ENCODE data around the gene IER5.
"Not testable (repeated sequence)": the region's sequence is repeated elsewhere in the genome, so short reads cannot be mapped to it uniquely, and the experiment has no call there.

The IER5 gene

DNA sequence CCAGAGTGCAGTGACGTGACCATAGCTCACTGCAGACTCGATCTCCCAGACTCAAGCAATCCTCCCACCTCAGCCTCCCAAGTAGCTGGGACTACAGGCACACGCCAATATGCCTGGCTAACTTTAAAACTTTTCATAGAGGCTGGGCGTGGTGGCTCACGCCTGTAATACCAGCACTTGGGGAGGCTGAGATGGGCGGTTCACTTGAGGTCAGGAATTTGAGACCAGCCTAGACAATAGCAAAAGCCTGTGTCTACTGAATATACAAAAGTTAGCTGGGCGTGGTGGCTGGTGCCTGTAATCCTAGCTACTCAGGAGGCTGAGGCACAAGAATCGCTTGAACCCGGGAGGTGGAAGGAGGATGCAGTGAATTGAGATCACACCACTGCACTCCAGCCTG lies 27.5 kb downstream of the IER5 start:
- DNase-seq = not testable (repeated sequence)

DNA sequence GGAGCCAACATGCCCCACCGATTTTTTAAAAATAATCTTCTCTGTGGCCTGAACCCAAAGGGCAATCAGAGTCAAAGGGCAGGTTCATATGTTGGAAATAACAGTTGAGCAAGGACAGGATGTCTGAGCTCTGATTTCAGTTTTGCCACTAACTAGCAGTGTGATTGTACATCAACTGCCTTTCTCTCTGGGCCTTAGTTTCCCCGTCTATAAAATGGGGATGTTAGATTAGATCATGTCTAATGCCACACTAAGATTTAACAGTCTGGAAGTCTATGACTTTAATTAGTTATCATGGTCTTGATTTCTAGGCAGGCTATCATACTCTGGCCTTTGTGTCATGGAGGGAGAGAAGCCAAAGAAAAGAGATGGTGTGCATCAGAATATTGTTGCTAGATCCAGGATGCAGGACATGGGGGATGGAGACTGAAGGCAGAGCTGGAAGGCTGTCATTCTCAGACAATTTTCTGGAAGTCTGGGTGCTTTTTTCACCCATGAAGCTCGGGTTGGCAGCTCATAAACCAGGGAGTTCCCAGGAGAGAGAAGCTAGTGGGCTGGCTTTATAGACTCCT lies 28.4 kb downstream of the IER5 start:
- DNase-seq = no peak

DNA sequence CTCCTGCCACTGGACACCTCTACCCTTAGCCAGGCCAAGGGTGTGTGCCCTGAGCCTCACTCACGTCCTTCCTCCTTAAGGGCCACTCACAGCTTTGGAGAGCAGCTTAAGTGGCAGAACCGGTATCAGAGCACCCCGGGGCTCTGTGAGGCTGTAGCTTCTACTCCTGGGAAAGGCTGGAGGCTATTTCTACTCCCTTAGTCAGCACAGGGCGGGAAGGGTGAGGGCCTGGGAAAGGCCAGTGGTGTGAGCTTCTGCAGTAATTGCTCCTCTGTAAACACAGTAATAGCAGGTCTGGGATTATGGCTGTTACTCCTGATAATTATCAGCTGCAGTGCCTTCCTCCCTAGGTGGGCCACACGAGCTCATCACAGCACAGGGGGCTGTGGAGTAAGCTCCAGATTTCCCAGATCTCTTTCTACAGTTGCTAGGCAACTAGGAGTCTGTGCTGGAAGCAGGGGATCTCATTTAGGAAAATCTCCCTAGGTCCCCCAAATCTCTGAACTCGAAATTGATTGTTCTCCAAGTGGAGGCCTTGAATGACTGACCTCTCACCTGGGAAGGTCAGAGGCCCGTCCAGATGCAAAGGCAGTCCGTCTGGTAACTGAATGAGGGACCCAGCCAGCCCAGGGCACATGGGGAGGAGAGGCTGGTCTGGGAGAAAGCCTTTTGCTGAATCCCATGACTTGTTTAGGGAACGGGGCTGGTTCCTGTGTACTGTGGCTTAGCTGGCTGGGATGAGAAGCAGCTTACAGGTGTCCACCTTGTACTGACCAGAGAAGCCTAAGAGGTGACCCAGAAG lies 29.3 kb downstream of the IER5 start:
- DNase-seq = peak; percentile 96

DNA sequence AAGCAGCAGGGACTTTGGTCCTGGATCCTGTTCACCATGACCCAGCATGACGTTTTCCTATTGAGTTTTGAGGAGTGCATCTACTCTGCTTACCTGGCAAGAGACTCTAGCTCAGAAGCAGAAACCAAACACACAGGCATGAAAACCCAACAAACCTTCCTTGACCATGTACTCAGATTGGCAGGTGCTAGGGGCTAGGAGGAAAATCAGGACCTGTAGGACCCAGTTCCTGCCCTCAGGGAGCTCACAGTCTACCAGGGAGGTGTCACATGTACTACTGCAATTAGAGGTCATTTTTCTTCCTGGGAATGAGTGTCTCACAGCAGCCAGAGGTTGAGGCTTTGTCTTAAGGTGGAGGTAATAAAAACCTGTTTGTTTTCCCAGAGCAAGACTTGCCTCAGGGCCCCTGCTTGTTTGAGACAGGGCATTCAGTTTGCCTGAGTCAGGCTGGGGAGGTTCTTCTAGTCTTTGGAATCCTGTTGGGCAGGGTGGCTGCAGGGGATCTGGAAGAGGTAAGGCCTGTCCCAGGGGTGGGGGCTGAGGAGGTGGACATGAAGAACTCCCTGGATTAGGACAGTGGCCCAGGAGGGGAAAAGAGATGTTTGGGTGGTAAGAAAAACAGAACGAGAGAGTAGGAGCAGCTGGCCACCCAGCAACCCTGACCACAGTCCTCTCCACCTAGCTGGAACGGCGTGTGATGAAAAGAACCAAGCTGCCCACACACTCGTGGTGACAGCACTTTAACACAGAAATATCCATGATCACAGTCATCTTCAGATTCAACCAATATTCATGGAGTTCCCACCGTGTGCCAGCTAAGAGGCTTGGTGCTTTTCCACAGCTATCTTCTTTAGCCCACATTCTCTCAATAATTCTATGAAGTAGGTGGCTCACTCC lies 30.8 kb downstream of the IER5 start:
- no peak for DNase-seq

DNA sequence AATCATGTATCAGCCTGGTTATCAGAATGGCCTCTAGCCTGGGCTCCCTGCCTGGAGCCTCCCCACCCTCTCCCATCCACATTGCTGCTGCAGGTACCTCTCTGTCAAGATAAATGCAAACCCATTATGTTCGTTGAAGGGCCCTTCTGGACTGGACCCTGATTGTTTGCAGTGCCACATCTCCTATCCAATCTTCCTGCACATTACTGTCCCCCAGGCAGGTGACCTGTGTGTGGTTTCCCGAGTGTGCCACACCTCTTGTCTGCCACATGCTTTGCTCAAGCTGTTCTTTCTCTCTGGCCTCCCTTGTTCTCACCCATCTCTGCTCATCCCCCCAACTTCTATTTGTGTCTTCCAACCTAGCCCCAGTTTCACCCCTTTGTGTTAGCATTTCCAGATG lies 32.4 kb downstream of the IER5 start:
- no peak for DNase-seq

DNA sequence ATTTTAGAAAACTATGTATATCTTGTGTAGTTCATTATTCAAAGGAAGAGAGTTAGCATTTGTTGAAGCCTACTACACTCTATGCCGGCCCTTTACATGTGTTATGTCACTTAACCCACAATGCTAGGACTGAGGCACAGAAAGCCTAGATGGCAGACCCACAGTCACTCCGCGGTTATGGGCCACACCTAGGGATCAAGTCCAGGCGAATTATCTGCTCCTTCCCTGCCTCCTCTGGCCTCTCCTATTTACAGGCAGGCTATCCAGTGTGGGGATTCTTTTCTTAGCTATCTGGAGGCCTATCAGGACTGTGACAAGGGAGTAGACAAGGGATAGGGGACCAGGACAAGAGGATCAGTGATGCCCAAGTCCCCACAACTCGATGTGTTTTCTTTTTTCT lies 33.0 kb downstream of the IER5 start:
- no peak for DNase-seq

DNA sequence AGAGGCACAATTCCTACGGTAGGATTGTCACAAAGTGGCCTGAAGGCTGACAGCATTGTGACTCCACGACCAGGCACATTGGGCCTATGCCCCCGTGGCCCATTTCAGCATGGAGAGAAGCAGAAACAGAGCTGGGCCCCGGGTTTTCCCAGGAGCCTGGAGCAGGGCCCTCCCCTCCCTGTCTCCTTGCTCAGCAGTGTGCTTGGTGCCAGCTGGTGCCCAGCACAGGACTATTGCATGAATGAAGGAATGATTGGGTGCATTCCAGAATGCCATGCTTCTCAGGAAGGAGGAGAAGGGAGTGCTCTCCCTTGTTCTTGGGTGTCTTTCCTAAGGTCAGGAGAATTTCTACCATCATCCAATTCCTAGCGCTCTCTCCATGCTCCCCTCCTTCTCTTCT lies 33.7 kb downstream of the IER5 start:
- DNase-seq = no peak

DNA sequence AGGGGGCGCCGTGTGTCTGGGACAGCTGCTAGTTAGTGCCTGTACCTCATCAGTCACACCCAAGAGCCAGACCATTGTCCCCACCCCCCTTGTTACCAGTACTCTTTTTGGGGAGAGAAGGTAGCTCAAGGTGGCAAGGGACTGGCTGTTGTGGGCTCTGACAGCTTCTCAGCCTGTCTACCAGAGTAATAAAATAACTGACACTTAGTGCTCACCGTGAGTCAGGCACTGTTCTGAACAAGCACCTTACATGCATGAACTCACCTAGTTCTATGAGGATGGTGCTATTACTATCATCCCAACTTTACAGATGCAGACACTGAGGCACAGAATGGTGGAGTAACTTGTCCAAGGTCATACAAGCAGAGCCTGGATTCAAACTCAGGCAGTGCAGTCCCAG lies 34.7 kb downstream of the IER5 start:
- DNase-seq = no peak

DNA sequence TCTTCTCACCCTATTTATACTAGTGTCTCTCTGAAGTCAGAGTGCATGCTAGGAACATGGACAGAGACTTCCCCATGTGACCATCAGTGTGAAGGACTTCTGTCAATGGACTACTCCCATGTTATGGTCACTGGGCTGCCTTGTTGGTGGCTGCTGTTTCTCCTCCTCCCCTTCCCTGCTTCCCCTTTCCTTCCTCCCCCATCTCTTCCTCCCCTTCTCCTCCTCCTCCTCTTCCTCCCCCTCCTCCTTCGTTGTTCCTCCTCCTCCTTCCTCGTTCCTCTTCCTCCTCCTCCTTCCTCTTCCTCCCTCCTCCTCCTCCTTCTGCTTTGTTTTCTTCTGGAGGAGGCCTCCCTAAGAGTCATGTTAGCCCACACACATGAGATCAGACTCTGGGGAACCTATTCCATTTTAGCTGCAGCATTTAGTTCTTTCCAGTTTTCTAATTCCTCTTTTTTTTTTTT lies 35.8 kb downstream of the IER5 start:
- DNase-seq = no peak

DNA sequence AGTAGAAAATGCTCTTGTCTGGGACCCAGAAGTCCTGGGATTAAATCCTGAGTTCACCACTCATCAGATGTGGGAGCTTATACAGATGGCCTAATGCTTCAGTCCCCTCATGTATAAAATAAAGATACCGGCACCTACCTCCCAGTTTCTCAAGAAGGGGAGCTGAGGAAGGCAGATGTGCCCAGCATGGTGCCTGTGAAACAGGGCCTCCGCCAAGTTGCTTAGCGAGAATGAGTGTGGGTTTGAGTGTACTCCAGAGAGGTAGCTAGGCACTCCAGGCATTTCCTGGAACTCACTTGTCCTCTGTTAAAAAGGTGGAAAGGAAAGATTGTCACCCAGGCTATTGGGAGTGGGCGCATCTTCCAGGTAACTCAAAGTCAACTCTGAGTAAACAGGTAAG lies 37.8 kb downstream of the IER5 start:
- DNase-seq = no peak

DNA sequence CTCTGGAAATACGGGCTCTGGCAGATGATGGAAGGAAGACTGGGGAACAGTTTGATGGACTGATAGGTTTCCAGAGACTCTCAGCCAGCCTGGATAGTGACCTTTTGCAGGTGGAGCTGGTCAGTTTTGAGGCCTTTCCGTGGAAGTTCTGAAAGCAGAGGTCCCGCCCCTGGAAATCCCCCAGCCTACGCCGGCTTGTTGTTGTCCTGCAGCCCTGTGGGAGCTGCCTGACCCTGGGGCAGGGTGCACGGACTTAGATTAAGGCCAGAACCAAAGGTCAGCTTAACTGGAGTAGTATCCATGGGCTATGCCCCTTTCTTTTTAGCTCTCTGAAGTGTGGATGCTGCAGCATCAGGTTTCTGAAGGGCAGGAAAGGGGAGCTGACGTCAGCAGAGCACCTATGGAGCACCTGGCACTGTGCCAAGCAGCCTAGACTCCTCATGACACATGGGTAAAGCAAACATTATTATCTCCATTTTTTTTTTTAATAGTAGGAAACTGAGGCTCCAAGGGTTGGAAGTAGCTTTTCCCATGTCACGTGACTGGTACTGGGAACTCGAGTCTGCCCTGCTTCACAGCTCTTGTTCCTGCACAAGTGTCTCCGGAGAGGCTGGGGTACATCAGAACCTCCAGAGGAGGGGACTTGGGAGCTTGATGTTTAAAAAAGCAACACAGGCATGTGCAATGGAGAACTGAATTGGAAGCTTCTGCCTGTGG lies 38.5 kb downstream of the IER5 start:
- peak; percentile 81 for DNase-seq

DNA sequence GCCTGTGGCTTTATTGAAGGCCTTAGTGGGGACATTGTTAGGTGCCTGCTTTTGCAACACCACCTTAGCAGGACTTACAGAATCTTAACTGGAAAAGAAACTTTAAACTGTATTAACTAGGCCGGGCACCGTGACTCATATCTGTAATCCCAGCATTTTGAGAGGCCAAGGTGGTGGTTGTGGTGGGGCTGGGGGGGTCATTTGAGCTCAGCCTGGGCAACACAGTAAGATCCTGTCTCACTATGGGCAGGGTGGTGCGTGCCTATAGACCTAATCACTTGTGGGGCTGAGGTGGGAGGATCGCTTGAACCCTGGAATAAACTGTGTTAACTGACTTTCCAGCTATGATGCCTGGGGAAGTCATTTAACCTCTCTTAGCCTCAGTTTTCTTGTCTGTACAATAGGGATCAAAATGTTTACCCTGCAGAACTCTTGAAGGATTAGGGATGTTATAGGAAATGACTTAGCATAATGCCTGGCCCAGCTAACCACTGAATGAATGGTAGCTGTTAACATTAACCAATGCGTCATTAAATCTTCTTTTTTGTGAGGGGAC lies 39.5 kb downstream of the IER5 start:
- DNase-seq = no peak

DNA sequence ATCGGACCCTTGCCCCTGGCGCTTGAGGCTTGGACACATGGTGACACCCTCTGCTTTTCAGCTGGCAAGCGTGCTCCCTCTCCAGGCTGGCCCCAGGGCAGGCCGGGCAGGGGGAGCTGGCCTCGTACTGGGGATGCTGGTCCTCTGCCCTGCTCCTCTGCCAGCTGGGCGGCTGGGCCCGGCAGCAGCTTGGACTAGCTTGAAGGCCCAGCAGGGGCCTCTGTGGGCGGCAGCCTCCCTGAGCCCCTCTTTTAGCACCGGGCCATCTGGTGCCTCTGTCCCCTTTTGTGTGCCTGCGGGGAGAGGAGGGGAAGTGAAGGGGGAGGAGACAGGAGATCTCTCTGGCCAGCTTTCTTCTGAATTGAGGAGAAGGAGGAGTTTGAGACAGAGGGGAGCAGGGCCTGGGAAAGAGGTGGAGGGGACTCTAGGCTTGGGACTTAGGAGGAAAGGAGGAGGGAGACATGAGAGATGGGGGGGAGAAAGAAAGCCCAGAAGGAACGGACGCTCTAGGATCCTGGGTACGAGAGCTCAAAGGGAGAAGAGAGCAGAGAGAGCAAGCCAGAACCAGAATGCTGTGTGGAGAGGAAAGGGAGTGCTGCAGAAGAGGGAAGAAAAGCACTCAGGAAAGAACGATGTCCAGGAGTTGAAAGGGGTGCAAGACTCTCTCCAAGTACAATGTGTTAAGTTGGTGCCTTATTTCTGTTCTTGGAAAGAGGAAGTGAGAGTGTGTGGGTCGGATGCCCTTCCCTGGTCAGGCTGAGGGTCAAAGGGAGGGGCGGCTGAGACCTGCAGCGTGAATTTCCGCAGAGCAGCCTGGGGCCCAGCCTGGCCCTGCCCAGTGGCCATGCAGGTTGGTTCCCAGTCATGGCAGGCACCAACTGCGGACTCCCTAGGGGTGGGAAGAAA lies 40.3 kb downstream of the IER5 start:
- DNase-seq = peak; percentile 61

DNA sequence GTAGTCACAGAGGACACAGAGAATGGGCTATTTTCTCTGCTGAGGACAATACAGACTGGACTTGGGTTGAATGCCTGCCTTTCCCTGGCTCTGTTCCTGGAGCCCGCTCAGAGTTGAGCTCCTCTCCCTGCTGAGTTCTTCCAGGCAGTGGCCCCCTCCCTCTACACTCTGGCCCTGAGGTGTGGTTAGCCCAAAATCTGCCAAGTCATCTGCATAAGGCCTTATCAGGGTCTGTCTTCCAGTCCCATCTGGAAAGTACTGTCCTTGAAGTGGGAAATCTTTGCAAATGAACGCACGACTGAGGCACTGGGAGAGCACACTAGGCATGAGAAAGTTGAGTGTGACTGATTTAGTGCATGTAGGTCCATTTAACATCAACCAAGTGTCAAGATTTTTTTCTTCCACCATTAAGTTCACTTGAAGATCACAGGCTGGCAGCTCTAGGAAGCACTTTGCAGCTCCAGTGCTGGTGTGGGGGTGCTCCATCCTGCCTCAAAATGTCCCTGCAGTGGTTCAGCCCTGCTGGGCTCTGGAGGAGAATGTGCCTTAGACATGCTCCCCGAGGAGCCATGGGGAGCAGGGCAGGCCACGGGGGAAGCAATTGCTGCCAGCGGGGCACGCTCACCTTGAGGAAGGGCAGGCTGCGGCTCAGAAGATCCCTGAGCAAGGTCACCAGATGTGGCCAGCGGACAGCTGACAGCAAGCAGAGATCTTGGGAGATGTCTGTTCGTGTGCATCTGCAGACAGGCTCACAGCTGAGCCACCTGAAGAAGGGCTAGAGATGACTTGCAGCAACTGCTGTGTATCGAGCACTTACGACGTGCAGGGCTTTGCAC lies 41.5 kb downstream of the IER5 start:
- no peak for DNase-seq

DNA sequence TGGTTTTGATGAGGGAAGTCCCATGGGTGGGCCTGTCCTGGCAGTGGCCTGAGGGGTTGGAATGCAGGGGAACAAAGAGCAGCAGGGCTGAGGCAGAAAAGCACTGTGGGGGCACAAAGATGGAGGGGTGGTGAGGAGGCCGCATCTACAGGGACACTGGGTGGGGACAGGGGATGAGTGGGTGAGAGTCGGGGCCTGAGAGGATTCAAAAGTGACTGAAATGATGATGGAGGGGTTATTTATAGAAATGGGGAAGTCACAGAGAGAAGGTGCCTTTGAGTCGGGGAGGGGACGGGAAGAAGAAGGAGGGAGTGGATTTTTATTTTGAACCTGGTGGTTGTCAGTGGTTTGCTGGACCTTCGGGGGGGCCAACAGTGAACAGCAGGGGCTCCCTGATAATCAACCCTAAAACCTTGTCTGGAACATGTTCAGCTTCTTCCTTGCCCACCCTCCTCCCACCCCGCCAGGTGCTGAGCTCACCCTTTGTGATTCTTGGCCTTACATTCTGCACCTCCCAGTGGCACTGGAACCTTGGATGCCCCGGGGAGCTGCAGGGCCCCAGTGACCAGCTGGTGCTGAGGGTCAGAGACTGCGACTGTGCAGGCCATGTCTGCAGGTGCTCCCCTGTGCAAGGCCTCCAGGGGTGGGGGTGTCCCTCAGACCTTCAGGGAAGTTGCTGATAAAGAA lies 42.9 kb downstream of the IER5 start:
- no peak for DNase-seq

DNA sequence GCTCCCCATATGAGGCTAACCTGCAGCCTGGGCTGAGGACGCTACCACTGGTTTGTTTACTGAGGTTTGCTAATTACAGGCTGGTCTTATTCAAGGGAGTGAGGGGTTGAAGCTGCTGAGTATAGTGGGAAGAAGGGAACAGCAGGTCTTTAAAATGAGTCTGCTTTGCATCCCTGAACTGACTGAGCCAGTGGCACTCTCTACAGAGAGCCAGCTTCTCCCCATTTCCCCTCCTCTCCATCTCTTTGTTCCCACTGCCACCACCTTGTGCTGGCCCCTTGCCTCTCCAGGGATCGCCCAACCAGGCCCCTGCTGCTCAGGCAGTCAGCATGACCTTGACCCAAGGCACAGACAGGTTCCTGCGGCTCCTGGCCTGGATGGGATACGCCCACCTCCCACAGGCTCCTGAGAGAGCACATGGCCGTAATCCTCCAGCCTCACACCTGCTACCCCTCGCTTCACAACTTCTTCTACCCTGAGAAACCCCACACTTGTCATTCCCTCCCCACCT lies 45.0 kb downstream of the IER5 start:
- DNase-seq = peak; percentile 36

DNA sequence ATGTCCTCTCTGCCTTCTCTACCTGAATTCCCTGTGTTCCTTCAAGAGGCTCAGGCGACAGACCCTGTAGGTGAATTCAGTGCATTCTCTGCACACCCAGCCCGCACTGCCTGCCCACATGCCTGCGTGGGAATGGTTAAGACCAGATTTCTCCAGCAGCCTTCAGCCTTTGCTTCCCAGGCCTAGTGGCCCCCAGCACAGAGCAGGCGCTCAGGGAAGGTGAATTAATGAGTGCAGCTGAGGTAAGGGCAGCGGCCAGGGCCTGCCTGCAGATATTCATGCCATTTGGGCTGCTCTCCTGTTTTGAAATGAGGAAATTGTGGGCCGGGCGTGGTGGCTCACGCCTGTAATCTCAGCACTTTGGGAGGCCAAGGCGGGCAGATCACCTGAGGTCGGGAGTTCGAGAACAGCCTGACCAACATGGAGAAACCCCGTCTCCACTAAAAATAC lies 45.5 kb downstream of the IER5 start:
- no peak for DNase-seq

DNA sequence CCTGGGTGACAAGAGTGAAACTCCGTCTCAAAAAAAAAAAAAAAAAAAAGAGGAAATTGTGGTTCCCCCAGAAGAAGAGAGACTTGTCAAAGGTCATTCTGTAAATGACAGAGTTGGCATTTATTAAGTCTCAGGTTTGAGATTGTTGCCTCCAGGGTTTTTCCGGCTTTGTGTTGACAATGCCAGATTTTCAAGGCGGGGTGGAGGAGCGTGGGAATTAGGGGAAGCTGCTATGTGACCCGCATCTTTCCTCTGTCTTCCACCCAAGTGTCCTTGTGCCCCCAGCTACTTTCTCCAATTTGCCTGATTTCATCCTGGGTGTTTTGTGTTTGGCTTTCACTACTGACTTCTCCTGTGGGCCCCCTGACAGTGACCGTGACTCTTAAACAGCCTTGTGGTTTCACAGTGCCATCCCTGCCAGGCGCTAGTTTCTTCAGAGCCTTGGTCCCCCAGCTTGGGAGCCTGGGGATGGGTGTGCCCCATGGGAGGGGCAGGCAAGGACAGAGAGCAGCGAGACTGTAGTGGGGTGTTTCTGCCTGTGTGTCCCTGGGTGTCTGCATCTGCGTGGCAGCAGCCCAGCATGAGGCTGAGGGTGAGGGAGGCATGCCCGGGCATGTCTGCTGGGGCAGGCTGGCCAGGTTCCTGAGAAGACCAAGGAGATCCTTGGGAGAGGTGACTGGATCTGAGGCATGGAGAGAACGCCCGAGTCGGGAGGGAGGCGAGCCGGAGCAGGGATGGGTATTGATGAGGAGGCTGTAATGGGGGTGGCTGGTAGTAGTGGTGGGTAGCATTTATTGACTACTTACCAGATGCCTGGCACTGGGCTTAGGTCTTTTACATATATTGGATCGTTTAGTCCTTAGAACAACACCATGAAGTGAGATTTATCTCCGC lies 46.3 kb downstream of the IER5 start:
- DNase-seq = no peak

DNA sequence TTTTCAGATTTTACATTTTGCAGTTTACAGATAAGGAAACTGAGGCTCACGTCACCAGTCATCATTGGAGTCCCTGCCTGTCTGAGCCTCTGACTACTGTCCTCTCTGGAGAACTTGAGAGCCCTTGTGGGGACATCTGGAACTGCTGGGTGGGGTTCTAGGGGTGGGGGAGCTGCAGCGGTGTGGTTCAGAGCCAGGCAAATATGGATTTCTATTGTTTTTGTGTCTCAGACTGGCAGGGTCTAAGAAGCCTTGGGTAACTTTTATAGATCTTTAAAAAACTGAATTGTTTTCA lies 46.9 kb downstream of the IER5 start:
- DNase-seq = no peak
